Panc1 (cell line): ENCODE results near the gene ALLC.

ENCODE experiments used
- CTCF ChIP-seq: fragments of 450-650 bp; IDR thresholded peaks from 2 replicates; pipeline ENCODE4 v1.5.1; 2017; ENCODE audit warnings: mild to moderate bottlenecking
- POLR2AphosphoS5 ChIP-seq: IDR thresholded peaks from 2 replicates; pipeline ENCODE4 v1.6.1; 2012; ENCODE audit warnings: mild to moderate bottlenecking, low read depth, low read length, moderate library complexity
- TCF7L2 ChIP-seq: IDR thresholded peaks from 2 replicates; pipeline ENCODE4 v1.6.1; 2011; ENCODE audit warnings: mild to moderate bottlenecking, low read depth, low read length, inconsistent platforms

- no peak for TF ChIP-seq CTCF
- TF ChIP-seq TCF7L2 = no peak
- no peak for TF ChIP-seq POLR2AphosphoS5
These were observed 16.3 kb downstream of the ALLC start for GRCh38 chr2:3674066-3674845.
